H1 (cell line): Measurements from ENCODE around the gene CTNNA3. TPM values are rescaled to one million over a fixed set of nuclear protein-coding genes. Genes with fewer than 3 reads are reported as not detected.

ENCODE experiments used
- CEBPB ChIP-seq: IDR thresholded peaks from 2 replicates; pipeline ENCODE4 v1.6.1; 2012; ENCODE audit warnings: low read depth, low read length
- CHD1 ChIP-seq: IDR thresholded peaks from 2 replicates; pipeline ENCODE4 v1.6.1; 2012; ENCODE audit warnings: low read depth, low read length, improper control_type of control experiment
- CTBP2 ChIP-seq: IDR thresholded peaks from 2 replicates; pipeline ENCODE4 v1.7.0; 2011; ENCODE audit warnings: borderline replicate concordance, mild to moderate bottlenecking, moderate library complexity, mixed read lengths, low read length; ENCODE audit not compliant: insufficient read depth, insufficient read length
- E2F6 ChIP-seq: IDR thresholded peaks from 2 replicates; pipeline ENCODE4 v1.6.1; 2012; ENCODE audit warnings: inconsistent platforms
- FOSL1 ChIP-seq: IDR thresholded peaks from 2 replicates; pipeline ENCODE4 v1.6.1; 2011; ENCODE audit warnings: mild to moderate bottlenecking, low read depth, low read length, moderate library complexity; ENCODE audit not compliant: insufficient read depth
- HDAC6 ChIP-seq: IDR thresholded peaks from one replicate; pipeline ENCODE4 v1.7.1; 2012; ENCODE audit warnings: low read depth, mild to moderate bottlenecking, inconsistent platforms, low read length, moderate library complexity
- polyA plus RNA-seq, 7 experiments: library from polyadenylated mRNA; depleted of rRNA in 3 of 7; stranded (reverse) in 5 of 7; unstranded in 2 of 7; fragments of >200 nt in 5 of 7; fragments of 200-250 nt in 2 of 7; gene quantifications; 1 replicate in 5 of 7; 2 replicates in 1 of 7; 4 replicates in 1 of 7; pipeline versions ENCODE4 v1.2.1 to v1.2.3, GENCODE V29; 2011 to 2013; ENCODE audit warnings: missing spikeins in 2 of 7, mixed read lengths in 2 of 7
- total RNA-seq: library from RNA; stranded (reverse); fragmentation: NEBNext Ultra II Directional; extraction: Animal tissue kit (Norgen Biotek cat#: 25700); gene quantifications from 2 replicates; pipeline ENCODE4 v1.2.1, GENCODE V29; 2021

CTNNA3 gene
- total and polyA plus RNA-seq, 2 of the 8 experiments (the other 6 are each of a cell fraction or from before 2014, with no cell fraction given), result 1.3 to 1.5 TPM

GRCh38 chr10:66187053-66187733 lies 1508.8 kb downstream of the CTNNA3 start (continued):
- TF ChIP-seq E2F6 (no peak), CEBPB (no peak), CHD1 (no peak), CTBP2 (no peak), FOSL1 (no peak), HDAC6 (no peak)
